ENCODE results near the gene POLG2. TPM values are rescaled to one million over a fixed set of nuclear protein-coding genes. Genes with fewer than 3 reads are reported as not detected.
A peak's percentile ranks its signal among the peaks of the same experiment; 100 is the strongest.

Gene POLG2
- total and polyA plus RNA-seq, 10 of the 15 experiments (the other 5 are each of a cell fraction or from before 2014, with no cell fraction given): 10.2 to 27.7 (median 22.2) TPM

DNA sequence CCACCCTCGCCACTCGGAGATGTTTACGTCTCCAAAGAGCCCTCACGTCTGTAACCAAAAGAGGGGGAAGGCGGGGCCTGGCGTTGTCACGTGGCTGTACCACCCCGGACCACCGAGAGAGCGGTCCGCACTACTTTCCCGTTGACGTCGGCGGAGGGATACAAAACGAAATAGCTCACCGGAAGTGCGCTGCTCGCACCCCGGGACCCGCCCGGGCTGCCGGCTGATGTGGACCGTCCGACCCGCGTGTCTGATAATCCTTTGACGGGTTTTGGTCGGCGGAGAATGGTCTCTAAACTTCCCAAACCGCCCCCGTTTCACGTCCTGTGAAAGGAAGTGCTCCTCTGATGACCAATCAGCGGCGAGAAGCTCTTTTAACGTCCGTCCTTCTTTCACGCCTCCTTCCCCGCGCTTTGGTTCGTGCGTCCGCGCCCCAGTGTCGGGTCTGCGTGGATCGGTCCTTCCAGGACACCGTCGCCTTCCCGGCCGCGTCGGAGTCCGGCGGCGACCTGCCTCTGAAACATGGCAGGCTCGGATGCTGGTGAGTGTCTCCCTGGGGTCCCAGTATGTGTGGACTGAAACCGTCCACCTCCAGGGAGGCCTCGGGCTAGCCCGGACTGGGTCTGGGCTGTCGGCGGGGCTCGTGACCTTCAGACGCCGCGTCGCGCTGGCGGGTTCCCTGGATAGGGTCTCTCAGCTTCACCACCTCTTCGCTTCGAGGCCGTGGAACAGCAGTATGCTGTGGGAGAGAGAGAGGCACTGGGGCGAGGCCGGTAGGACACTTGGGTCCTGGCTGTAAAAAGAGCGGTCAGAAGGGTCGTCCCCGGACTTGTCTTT, 9.9 kb upstream of the POLG2 start, which contains the start of gene CEP95:
Gene CEP95, plus strand, starts transcription at position 402 of the 837 bp plus-strand sequence. Its CDS starts 121 bp downstream, at position 523.
- peak within 1 kb of the TSS; percentile 100 for H3K27ac ChIP-seq (ENCODE audit: control insufficient read depth, insufficient read depth)
- BruUV-seq (replicated peaks): no TSS peak
- ChIA-PET SMC1A (ENCODE audit: uncharacterized antibody, unreplicated experiment) (interaction anchor here (0.8 to 2.9 kb wide), 11 partner anchors 8 to 188 kb away, joined by 3 to 25 read pairs (median 4); partner anchors contain the start of gene POLG2), CTCF (interaction anchor here (0.6 to 6.8 kb wide), 8 partner anchors 8 to 216 kb away, joined by 3 to 89 read pairs (median 6); partner anchors contain the start of gene POLG2), RAD21 (ENCODE audit: unreplicated experiment) (interaction anchor here (0.6 to 2.6 kb wide), 8 partner anchors 9 to 884 kb away, joined by 3 to 11 read pairs (median 3); partner anchors contain the start of genes MAP3K3 and POLG2), POLR2A (interaction anchor here (0.6 to 3.0 kb wide), 10 partner anchors 9 to 885 kb away, joined by 3 to 64 read pairs (median 3); partner anchors contain the start of genes MAP3K3 and POLG2)
- peaks cover 4% of the 10 kb centered on the region; the same call in 1 of the 2 replicates for H3K4me1 ChIP-seq (ENCODE audit: control insufficient read depth, insufficient read depth, low read length)
- H3K36me3 ChIP-seq (ENCODE audit: control insufficient read depth in 2 of 2, insufficient read depth in 2 of 2, low read length in 1 of 2): peaks cover 2 to 30% of the 10 kb centered on the region in 2 experiments
- intact Hi-C loops (cut with micrococcal nuclease; ENCODE audit: unreplicated experiment): loop anchor here (2.0 kb wide), 1 partner anchor 142 kb away; no protein-coding TSS in a partner anchor
- no peaks in the 10 kb centered on the region for H3K27me3 ChIP-seq (replicated peaks in 1 of 2; ENCODE audit: control insufficient read depth in 2 of 2, insufficient read depth in 2 of 2, low read length in 1 of 2)
- H3K79me2 ChIP-seq (ENCODE audit: control insufficient read depth, insufficient read depth, low read length): peaks cover 72% of the 10 kb centered on the region
- peak within 1 kb of the TSS; percentile 100 for H3K9ac ChIP-seq (ENCODE audit: control insufficient read depth, insufficient read depth, low read length)
- H2AFZ ChIP-seq (ENCODE audit: control insufficient read depth, low read depth, low read length): peak within 1 kb of the TSS; percentile 86
- peaks cover 6% of the 10 kb centered on the region for H4K20me1 ChIP-seq (ENCODE audit: control insufficient read depth, insufficient read depth)
- H3K4me3 ChIP-seq: peak within 1 kb of the TSS; percentile 100
- under 1% methylated on average over 77 of the region's 77 CpGs for WGBS (ENCODE audit: insufficient coverage, insufficient replicate concordance, low lambda C conversion rate, missing lambda C conversion rate)
- DNase-seq (ENCODE audit: low read depth, low spot score) (peak; percentile 90), ATAC-seq (peak; percentile 75), FAIRE-seq (peak; percentile 82)
- H3K9me3 ChIP-seq (replicated peaks; ENCODE audit: control insufficient read depth, insufficient read depth, low read length): no peaks in the 10 kb centered on the region
- H3K4me2 ChIP-seq (ENCODE audit: control insufficient read depth, insufficient read depth): peak within 1 kb of the TSS; percentile 61
- in situ Hi-C loops (cut with MboI): loop anchor here (10.0 kb wide), 2 partner anchors 138 to 662 kb away; partner anchors contain the start of gene SMARCD2
- TF ChIP-seq, protein P1, sequence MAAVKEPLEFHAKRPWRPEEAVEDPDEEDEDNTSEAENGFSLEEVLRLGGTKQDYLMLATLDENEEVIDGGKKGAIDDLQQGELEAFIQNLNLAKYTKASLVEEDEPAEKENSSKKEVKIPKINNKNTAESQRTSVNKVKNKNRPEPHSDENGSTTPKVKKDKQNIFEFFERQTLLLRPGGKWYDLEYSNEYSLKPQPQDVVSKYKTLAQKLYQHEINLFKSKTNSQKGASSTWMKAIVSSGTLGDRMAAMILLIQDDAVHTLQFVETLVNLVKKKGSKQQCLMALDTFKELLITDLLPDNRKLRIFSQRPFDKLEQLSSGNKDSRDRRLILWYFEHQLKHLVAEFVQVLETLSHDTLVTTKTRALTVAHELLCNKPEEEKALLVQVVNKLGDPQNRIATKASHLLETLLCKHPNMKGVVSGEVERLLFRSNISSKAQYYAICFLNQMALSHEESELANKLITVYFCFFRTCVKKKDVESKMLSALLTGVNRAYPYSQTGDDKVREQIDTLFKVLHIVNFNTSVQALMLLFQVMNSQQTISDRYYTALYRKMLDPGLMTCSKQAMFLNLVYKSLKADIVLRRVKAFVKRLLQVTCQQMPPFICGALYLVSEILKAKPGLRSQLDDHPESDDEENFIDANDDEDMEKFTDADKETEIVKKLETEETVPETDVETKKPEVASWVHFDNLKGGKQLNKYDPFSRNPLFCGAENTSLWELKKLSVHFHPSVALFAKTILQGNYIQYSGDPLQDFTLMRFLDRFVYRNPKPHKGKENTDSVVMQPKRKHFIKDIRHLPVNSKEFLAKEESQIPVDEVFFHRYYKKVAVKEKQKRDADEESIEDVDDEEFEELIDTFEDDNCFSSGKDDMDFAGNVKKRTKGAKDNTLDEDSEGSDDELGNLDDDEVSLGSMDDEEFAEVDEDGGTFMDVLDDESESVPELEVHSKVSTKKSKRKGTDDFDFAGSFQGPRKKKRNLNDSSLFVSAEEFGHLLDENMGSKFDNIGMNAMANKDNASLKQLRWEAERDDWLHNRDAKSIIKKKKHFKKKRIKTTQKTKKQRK (IDR thresholded peaks at IDR 0.05; ENCODE audit: low read depth, low read length): no peak
- TF ChIP-seq MEF2A (IDR thresholded peaks at IDR 0.05; ENCODE audit: insufficient read depth, low read depth, low read length): peak; percentile 39; the same call in 1 of the 2 replicates
- TF ChIP-seq YBX1 (IDR thresholded peaks at IDR 0.05): no peak
- no peak for TF ChIP-seq WRNIP1 (IDR thresholded peaks at IDR 0.05; ENCODE audit: borderline replicate concordance, low read depth, low read length)
- TF ChIP-seq TCF7 (IDR thresholded peaks at IDR 0.05; ENCODE audit: borderline replicate concordance): 0 out of 2 replicates have a peak, but pooled peaks have one; percentile 45
- TF ChIP-seq NR2F1 (conservative IDR thresholded peaks at IDR 0.05): peak; percentile 52; the same call in 1 of the 2 replicates
- TF ChIP-seq POLR2AphosphoS2 (IDR thresholded peaks at IDR 0.05; ENCODE audit: low read depth, low read length): peak; percentile 27; the same call in 1 of the 2 replicates
- TF ChIP-seq DPF2 (IDR thresholded peaks at IDR 0.05): peak; percentile 42; the same call in 1 of the 2 replicates
- no peak for TF ChIP-seq CHD4 (IDR thresholded peaks at IDR 0.05)
- TF ChIP-seq IKZF2 (IDR thresholded peaks at IDR 0.05): peak; percentile 51 to 78; a peak in 2 of 4 replicates
- TF ChIP-seq SREBF1 (IDR thresholded peaks at IDR 0.05; ENCODE audit: low read length): no peak
- TF ChIP-seq RAD51 (IDR thresholded peaks at IDR 0.05): peak; percentile 91
- no peak; the same call in 1 of the 2 replicates for TF ChIP-seq CHD1 (IDR thresholded peaks at IDR 0.05; ENCODE audit: low read depth, low read length)
- TF ChIP-seq, protein P2, sequence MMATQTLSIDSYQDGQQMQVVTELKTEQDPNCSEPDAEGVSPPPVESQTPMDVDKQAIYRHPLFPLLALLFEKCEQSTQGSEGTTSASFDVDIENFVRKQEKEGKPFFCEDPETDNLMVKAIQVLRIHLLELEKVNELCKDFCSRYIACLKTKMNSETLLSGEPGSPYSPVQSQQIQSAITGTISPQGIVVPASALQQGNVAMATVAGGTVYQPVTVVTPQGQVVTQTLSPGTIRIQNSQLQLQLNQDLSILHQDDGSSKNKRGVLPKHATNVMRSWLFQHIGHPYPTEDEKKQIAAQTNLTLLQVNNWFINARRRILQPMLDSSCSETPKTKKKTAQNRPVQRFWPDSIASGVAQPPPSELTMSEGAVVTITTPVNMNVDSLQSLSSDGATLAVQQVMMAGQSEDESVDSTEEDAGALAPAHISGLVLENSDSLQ (IDR thresholded peaks at IDR 0.05): peak; percentile 63
- TF ChIP-seq RBBP5 (conservative IDR thresholded peaks at IDR 0.05): no peak
- no peak for TF ChIP-seq SUZ12 (IDR thresholded peaks at IDR 0.05; ENCODE audit: unreplicated experiment)
- TF ChIP-seq, protein P3, sequence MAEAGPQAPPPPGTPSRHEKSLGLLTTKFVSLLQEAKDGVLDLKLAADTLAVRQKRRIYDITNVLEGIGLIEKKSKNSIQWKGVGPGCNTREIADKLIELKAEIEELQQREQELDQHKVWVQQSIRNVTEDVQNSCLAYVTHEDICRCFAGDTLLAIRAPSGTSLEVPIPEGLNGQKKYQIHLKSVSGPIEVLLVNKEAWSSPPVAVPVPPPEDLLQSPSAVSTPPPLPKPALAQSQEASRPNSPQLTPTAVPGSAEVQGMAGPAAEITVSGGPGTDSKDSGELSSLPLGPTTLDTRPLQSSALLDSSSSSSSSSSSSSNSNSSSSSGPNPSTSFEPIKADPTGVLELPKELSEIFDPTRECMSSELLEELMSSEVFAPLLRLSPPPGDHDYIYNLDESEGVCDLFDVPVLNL (IDR thresholded peaks at IDR 0.05; ENCODE audit: low read depth, low read length): no peak
- TF ChIP-seq MXI1 (IDR thresholded peaks at IDR 0.05; ENCODE audit: low read depth, low read length): peak; percentile 67
- no peak for TF ChIP-seq ZBED1 (IDR thresholded peaks at IDR 0.05; ENCODE audit: borderline replicate concordance)

All from GM12878 (cell line).